A549 (cell line): Measurements from ENCODE around the gene DDX1. TPM values are rescaled to one million over a fixed set of nuclear protein-coding genes. Genes with fewer than 3 reads are reported as not detected.
A peak's percentile ranks its signal among the peaks of the same experiment; 100 is the strongest.

Source experiments
- ATAC-seq, 2 experiments: fragments of 200-7000 bp in 1 of 2; fragments of >200 bp in 1 of 2; cut with Nextera tagmentation in 1 of 2; cut with Tn5 transposase in 1 of 2; 3 replicates each; pipeline versions ENCODE4 v1.8.0 to v1.9.1; 2018 to 2020; ENCODE audit warnings: mild to moderate bottlenecking in 1 of 2, moderate library complexity in 1 of 2
- CTCF ChIA-PET: fragments of 300-600 bp; sonication (Branson Sonifier 250); formaldehyde crosslinking; extraction: SDS; loops from one replicate; lab custom pipeline; 2021; ENCODE audit warnings: antibody characterized with exemption, inconsistent platforms; lab: Yijun Ruan, JAX
- POLR2A ChIA-PET: fragments of 350-600 bp; formaldehyde crosslinking; extraction: SDS; loops from one replicate; lab custom pipeline; 2021; ENCODE audit warnings: antibody characterized with exemption, inconsistent platforms; lab: Yijun Ruan, JAX
- DNase-seq, 2 experiments: peaks; one replicate each; pipeline versions ENCODE4 v3.0.0 to v3.0.0-alpha.2; 2011 to 2016; ENCODE audit warnings: low read depth in 1 of 2, low spot score in 1 of 2
- FAIRE-seq: peaks from 2 replicates; lab custom pipeline; 2011; peaks lifted over from hg19 to GRCh38; lab: Jason Lieb, UNC
- H3K27ac ChIP-seq, 2 experiments: fragments of >200 bp; sonication (Bioruptor Twin); formaldehyde crosslinking; 3 replicates each; pipeline ENCODE4 v1.5.1; 2016 to 2017
- H3K4me1 ChIP-seq: fragments of >200 bp; sonication (Bioruptor Twin); formaldehyde crosslinking; 3 replicates; pipeline ENCODE4 v1.6.1; 2016
- H3K4me2 ChIP-seq: fragments of >200 bp; sonication (Bioruptor Twin); formaldehyde crosslinking; 3 replicates; pipeline ENCODE4 v1.6.1; 2016
- H3K4me3 ChIP-seq: fragments of >200 bp; sonication (Bioruptor Twin); formaldehyde crosslinking; 3 replicates; pipeline ENCODE4 v1.5.1; 2016
- H3K9me3 ChIP-seq: fragments of >200 bp; sonication (Bioruptor Twin); formaldehyde crosslinking; 3 replicates; pipeline ENCODE4 v1.6.1; 2016
- ATOH8 ChIP-seq: fragments of 250-450 bp; sonication (Bioruptor Pico); IDR thresholded peaks from 2 replicates; pipeline ENCODE4 v1.5.0; 2020; ENCODE audit warnings: low read depth, mild to moderate bottlenecking, moderate library complexity
- CBX2 ChIP-seq: fragments of 200-600 bp; sonication (generic); IDR thresholded peaks from 2 replicates; pipeline ENCODE4 v1.6.1; 2016; ENCODE audit warnings: low read depth, mild to moderate bottlenecking, borderline replicate concordance
- CBX8 ChIP-seq: fragments of 200-600 bp; sonication (generic); IDR thresholded peaks from 2 replicates; pipeline ENCODE4 v1.6.1; 2016
- CHD2 ChIP-seq: fragments of 150-350 bp; IDR thresholded peaks from 2 replicates; pipeline ENCODE4 v1.6.1; 2014; ENCODE audit warnings: low read length; ENCODE audit not compliant: partially characterized antibody
- EHMT2 ChIP-seq: fragments of 200-600 bp; sonication (generic); IDR thresholded peaks from 2 replicates; pipeline ENCODE4 v1.6.1; 2016; ENCODE audit warnings: antibody characterized with exemption, low read depth, mild to moderate bottlenecking, moderate library complexity
- FOSL2 ChIP-seq, 2 experiments: fragments of 450-650 bp in 1 of 2; fragments of >200 bp in 1 of 2; sonication (Bioruptor Twin) in 1 of 2; formaldehyde crosslinking; IDR thresholded peaks; 2 replicates each; pipeline versions ENCODE4 v1.5.0 to v1.6.1; 2016 to 2020; ENCODE audit warnings: mild to moderate bottlenecking in 1 of 2, moderate library complexity in 1 of 2
- FOXS1 ChIP-seq: fragments of 250-450 bp; sonication (Bioruptor Pico); IDR thresholded peaks from 2 replicates; pipeline ENCODE4 v1.5.0; 2020; ENCODE audit warnings: mild to moderate bottlenecking, moderate library complexity
- HDAC2 ChIP-seq: fragments of 200-600 bp; sonication (generic); IDR thresholded peaks from 2 replicates; pipeline ENCODE4 v1.6.1; 2016
- HOXA7 ChIP-seq: fragments of 250-450 bp; sonication (Bioruptor Pico); IDR thresholded peaks from 2 replicates; pipeline ENCODE4 v1.5.0; 2020; ENCODE audit warnings: mild to moderate bottlenecking, moderate library complexity
- HOXB13 ChIP-seq: fragments of 250-450 bp; sonication (Bioruptor Pico); IDR thresholded peaks from 2 replicates; pipeline ENCODE4 v1.5.0; 2020; ENCODE audit warnings: low read depth, mild to moderate bottlenecking, moderate library complexity
- JUNB ChIP-seq: fragments of >200 bp; sonication (Bioruptor Twin); formaldehyde crosslinking; IDR thresholded peaks from 2 replicates; pipeline ENCODE4 v1.6.1; 2016
- KDM1A ChIP-seq: fragments of 200-600 bp; sonication (generic); IDR thresholded peaks from 2 replicates; pipeline ENCODE4 v1.6.1; 2016; ENCODE audit warnings: low read depth, mild to moderate bottlenecking
- KDM5A ChIP-seq: fragments of 200-600 bp; sonication (generic); IDR thresholded peaks from 2 replicates; pipeline ENCODE4 v1.6.1; 2016; ENCODE audit warnings: antibody characterized with exemption, mild to moderate bottlenecking
- MAFK ChIP-seq: fragments of 450-650 bp; IDR thresholded peaks from 2 replicates; pipeline ENCODE4 v1.6.1; 2014; ENCODE audit not compliant: partially characterized antibody
- NR3C1 ChIP-seq: fragments of >200 bp; sonication (Bioruptor Twin); formaldehyde crosslinking; IDR thresholded peaks from 3 replicates; pipeline ENCODE4 v1.6.1; 2017
- RCOR1 ChIP-seq: fragments of 150-350 bp; IDR thresholded peaks from 2 replicates; pipeline ENCODE4 v1.6.1; 2014; ENCODE audit warnings: antibody characterized with exemption, low read length, low read depth
- SMC3 ChIP-seq: fragments of >200 bp; sonication (Bioruptor Twin); formaldehyde crosslinking; IDR thresholded peaks from 3 replicates; pipeline ENCODE4 v1.6.1; 2018; ENCODE audit warnings: inconsistent platforms
- TP53 ChIP-seq: fragments of 250-450 bp; sonication (Bioruptor Pico); IDR thresholded peaks from 2 replicates; pipeline ENCODE4 v1.5.0; 2021; ENCODE audit warnings: mild to moderate bottlenecking, moderate library complexity
- ZC3H11A ChIP-seq: fragments of 450-650 bp; IDR thresholded peaks from 2 replicates; pipeline ENCODE4 v1.6.1; 2014; ENCODE audit warnings: antibody characterized with exemption, mild to moderate bottlenecking
- WGBS: methylation state at CpG from one replicate; pipeline ENCODE4 v1.1.6; 2017; ENCODE audit errors: missing lambda C conversion rate; 5-methylcytosine and 5-hydroxymethylcytosine counted together
- polyA plus RNA-seq, 4 experiments: library from polyadenylated mRNA; depleted of rRNA in 3 of 4; stranded (reverse); fragments of >200 nt; fragmentation: RNase III in 1 of 4; extraction: RNeasy Plus Mini Kit Qiagen cat#74134 plus additional on column Dnase treatment in 1 of 4; gene quantifications; 2 replicates in 3 of 4; 3 replicates in 1 of 4; pipeline ENCODE4 v1.2.3, GENCODE V29; 2011 to 2017
- TF ChIP-seq, protein P1 (sequence below): IDR thresholded peaks from 2 replicates; pipeline ENCODE4 v1.6.1; 2012
- TF ChIP-seq, protein P2 (sequence below): fragments of 200-600 bp; sonication (generic); IDR thresholded peaks from 2 replicates; pipeline ENCODE4 v1.6.1; 2016; ENCODE audit warnings: antibody characterized with exemption, mild to moderate bottlenecking, moderate library complexity

DDX1 gene
- polyA plus RNA-seq, 2 of the 4 experiments (the other 2 are of a cell fraction), result 157 to 214 TPM

- Histone ChIP-seq H3K4me3 (no peak overlapping the region), H3K4me1 (peaks cover 4% of the 10 kb centered on the region; the same call in 1 of the 3 replicates), H3K4me2 (no peak overlapping the region), H3K27ac (no peak overlapping the region), H3K9me3 (no peaks in the 10 kb centered on the region)
- ChIA-PET POLR2A (no interaction called here), CTCF (interaction anchor here (0.7 kb wide), 1 partner anchor 12 kb away, joined by 3 read pairs; no protein-coding TSS in a partner anchor)
- ATAC-seq (no peak), DNase-seq (no peak), FAIRE-seq (no peak)
- 59% methylated on average over 3 of the region's 3 CpGs for WGBS
- TF ChIP-seq NR3C1 (no peak), HOXB13 (CRISPR knock-in tag) (no peak), JUNB (no peak), CHD2 (no peak), FOXS1 (CRISPR knock-in tag) (no peak), KDM5A (no peak)
Measured at GRCh38 chr2:15565392-15565791, 26.3 kb upstream of the DDX1 start.

DNA sequence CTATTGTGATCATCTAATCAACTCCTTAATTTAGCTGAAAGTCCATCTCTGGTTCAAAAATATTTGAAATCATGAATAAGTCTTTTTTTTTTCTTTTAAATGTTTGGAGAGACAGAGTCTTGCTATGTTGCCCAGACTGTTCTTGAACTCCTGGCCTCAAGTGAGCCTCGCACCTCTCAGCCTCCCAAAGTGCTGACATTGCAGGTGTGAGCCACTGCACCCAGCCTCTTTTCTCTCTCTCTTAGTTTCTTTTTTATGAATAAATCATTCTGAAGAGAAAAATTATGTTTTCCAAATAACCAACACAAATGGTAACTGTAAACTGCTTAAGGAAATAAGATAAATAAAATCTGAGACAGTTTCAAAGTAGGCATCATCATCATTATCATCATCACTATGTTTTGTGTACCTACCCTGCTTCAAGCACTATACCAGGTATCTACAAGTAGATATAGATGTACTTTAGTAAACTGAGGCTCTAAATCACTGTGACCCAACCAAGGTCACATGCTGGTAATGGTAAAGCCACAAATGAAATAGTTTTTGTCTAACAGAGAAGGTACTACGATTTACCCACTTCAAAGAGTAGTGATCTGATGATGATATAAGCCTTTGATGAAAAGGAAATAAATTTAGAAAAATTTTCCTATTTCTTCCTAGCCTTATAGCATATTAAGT lies 25.5 kb upstream of the DDX1 start:
- Histone ChIP-seq H3K4me3 (no peak overlapping the region), H3K4me1 (peaks cover 4% of the 10 kb centered on the region; the same call in 1 of the 3 replicates), H3K4me2 (no peak overlapping the region), H3K27ac (no peak overlapping the region), H3K9me3 (no peaks in the 10 kb centered on the region)
- POLR2A ChIA-PET, result no interaction called here
- FAIRE-seq, result no peak
- no peak for TF ChIP-seq FOSL2 (IDR thresholded peaks at IDR 0.05)
- TF ChIP-seq FOSL2 (CRISPR knock-in tag; IDR thresholded peaks at IDR 0.05), result no peak
- TF ChIP-seq MAFK, result peak; percentile 41
- no peak for ATAC-seq
- CTCF ChIA-PET, result interaction anchor here (0.7 kb wide), 1 partner anchor 11 kb away, joined by 3 read pairs; no protein-coding TSS in a partner anchor
- no peak for DNase-seq
- 0% methylated on average over 2 of the region's 2 CpGs for WGBS

DNA sequence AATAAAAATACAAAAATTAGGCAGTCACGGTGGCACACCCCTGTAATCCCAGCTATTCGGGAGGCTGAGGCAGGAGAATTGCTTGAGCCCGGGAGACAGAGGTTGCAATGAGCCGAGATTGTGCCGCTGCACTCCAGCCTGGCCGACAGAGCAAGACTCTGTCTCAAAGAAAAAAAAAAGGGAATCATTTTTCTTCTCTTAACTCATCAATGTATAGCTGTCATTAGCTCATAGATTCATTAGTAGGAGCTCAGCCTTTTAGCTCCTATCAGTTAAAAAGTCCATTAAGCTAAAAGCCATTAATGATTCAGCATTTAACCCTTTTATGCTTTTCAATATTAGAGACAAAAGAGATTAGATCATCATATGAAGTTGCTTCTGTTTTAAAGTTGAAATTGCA lies 24.8 kb upstream of the DDX1 start:
- POLR2A ChIA-PET, result no interaction called here
- 81% methylated on average over 6 of the region's 6 CpGs for WGBS

More for the DNA sequence above, 24.8 kb upstream of the DDX1 start:
- Histone ChIP-seq H3K4me1 (peaks cover 3% of the 10 kb centered on the region; the same call in 1 of the 3 replicates), H3K27ac (no peak overlapping the region), H3K9me3 (no peaks in the 10 kb centered on the region), H3K4me2 (no peak overlapping the region), H3K4me3 (no peak overlapping the region)
- no peak for DNase-seq
- CTCF ChIA-PET, result interaction anchor here (1.1 kb wide), 1 partner anchor 10 kb away, joined by 8 read pairs; no protein-coding TSS in a partner anchor
- TF ChIP-seq SMC3, result no peak
- no peak for TF ChIP-seq HDAC2
- no peak for TF ChIP-seq CBX8
- TF ChIP-seq CHD2, result no peak
- TF ChIP-seq, protein P1, sequence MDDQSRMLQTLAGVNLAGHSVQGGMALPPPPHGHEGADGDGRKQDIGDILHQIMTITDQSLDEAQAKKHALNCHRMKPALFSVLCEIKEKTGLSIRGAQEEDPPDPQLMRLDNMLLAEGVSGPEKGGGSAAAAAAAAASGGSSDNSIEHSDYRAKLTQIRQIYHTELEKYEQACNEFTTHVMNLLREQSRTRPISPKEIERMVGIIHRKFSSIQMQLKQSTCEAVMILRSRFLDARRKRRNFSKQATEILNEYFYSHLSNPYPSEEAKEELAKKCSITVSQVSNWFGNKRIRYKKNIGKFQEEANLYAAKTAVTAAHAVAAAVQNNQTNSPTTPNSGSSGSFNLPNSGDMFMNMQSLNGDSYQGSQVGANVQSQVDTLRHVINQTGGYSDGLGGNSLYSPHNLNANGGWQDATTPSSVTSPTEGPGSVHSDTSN, result no peak
- TF ChIP-seq HOXA7, result no peak
- no peak for TF ChIP-seq TP53
- TF ChIP-seq CBX2, result no peak
- TF ChIP-seq EHMT2, result no peak
- no peak for TF ChIP-seq ATOH8
- TF ChIP-seq RCOR1, result no peak
- no peak for TF ChIP-seq KDM1A
- TF ChIP-seq ZC3H11A, result no peak
- TF ChIP-seq, protein P2, sequence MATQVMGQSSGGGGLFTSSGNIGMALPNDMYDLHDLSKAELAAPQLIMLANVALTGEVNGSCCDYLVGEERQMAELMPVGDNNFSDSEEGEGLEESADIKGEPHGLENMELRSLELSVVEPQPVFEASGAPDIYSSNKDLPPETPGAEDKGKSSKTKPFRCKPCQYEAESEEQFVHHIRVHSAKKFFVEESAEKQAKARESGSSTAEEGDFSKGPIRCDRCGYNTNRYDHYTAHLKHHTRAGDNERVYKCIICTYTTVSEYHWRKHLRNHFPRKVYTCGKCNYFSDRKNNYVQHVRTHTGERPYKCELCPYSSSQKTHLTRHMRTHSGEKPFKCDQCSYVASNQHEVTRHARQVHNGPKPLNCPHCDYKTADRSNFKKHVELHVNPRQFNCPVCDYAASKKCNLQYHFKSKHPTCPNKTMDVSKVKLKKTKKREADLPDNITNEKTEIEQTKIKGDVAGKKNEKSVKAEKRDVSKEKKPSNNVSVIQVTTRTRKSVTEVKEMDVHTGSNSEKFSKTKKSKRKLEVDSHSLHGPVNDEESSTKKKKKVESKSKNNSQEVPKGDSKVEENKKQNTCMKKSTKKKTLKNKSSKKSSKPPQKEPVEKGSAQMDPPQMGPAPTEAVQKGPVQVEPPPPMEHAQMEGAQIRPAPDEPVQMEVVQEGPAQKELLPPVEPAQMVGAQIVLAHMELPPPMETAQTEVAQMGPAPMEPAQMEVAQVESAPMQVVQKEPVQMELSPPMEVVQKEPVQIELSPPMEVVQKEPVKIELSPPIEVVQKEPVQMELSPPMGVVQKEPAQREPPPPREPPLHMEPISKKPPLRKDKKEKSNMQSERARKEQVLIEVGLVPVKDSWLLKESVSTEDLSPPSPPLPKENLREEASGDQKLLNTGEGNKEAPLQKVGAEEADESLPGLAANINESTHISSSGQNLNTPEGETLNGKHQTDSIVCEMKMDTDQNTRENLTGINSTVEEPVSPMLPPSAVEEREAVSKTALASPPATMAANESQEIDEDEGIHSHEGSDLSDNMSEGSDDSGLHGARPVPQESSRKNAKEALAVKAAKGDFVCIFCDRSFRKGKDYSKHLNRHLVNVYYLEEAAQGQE, result no peak
- no peak for FAIRE-seq
- ATAC-seq, result no peak
